GM08714 (cell line): ENCODE results near the gene DSCAML1.

Experiments used
- H3K4me3 ChIP-seq: fragments of 200-500 bp; sonication (Bioruptor generic); 2 replicates; pipeline ENCODE4 v1.5.1; 2014; ENCODE audit warnings: mild to moderate bottlenecking, low read length, inconsistent platforms
- ZNF274 ChIP-seq: IDR thresholded peaks from 2 replicates; pipeline ENCODE4 v1.6.1; 2012; ENCODE audit warnings: mild to moderate bottlenecking, low read depth, low read length

The DSCAML1 gene

GRCh38 chr11:117668321-117668751 lies 128.7 kb downstream of the DSCAML1 start:
- no peak for TF ChIP-seq ZNF274
- no peak overlapping the region for H3K4me3 ChIP-seq

- no peak overlapping the region for H3K4me3 ChIP-seq
- TF ChIP-seq ZNF274, result no peak
Measured at GRCh38 chr11:117664897-117665296, 132.1 kb downstream of the DSCAML1 start.

DNA sequence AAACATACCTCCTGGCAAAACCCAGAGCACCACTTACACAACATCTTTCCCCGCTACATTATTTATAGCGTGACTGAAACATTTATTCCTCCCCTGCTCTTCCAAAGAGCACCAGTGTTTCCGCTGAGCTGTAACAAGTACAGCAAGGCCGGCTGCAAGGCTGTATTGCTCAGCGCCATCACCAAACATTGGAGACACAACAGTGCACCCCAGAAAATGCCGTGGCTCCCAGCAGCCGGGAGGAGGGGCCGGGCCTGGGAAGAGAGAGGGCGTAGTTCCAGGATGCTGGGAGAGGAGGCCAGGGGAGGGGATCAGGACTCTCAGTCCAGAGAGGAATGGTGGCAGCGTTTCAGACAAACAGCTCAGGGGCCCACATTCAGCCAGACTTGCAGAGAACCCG lies 133.2 kb downstream of the DSCAML1 start:
- H3K4me3 ChIP-seq, result no peak overlapping the region
- TF ChIP-seq ZNF274, result no peak

GRCh38 chr11:117663414-117663813 lies 133.6 kb downstream of the DSCAML1 start:
- no peak overlapping the region for H3K4me3 ChIP-seq
- no peak for TF ChIP-seq ZNF274

DNA sequence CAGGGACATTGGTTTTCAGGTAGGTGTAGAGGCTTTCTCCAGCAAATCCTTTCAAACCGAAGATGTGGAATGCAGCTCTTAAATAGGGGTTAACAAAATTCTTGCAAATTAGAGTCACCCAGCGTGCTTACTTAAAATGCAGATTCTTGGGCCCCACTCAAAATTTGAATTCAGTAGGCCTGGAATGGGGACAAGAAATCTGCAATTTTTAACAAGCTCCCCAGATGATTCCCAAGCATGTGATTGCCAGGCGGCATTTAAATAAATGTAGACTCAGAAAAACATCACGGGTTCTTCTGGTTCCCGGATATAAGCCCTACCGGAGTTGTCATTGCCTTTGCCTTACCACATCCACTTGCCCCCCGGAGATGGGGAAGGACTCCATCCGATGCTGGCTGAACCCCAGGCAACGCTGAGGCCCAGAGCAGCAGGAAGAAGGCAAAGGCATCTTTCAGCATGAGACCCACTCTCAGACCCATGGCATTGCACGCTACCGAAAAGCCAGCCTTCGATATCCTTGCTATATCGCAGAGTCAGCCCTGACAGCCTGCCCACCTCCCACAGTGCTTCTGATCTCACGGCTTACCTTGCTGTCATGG lies 134.2 kb downstream of the DSCAML1 start:
- H3K4me3 ChIP-seq, result no peak overlapping the region
- TF ChIP-seq ZNF274, result no peak

GRCh38 chr11:117662255-117662654 lies 134.8 kb downstream of the DSCAML1 start:
- TF ChIP-seq ZNF274, result no peak

GRCh38 chr11:117658809-117659208 lies 138.2 kb downstream of the DSCAML1 start:
- TF ChIP-seq ZNF274, result no peak
- no peak overlapping the region for H3K4me3 ChIP-seq

More at GRCh38 chr11:117662255-117662654, 134.8 kb downstream of the DSCAML1 start:
- H3K4me3 ChIP-seq, result no peak overlapping the region

GRCh38 chr11:117657794-117658193 lies 139.2 kb downstream of the DSCAML1 start:
- no peak overlapping the region for H3K4me3 ChIP-seq
- TF ChIP-seq ZNF274, result no peak

- no peak overlapping the region for H3K4me3 ChIP-seq
- no peak for TF ChIP-seq ZNF274
Measured at GRCh38 chr11:117654281-117655255, 142.4 kb downstream of the DSCAML1 start.

GRCh38 chr11:117652521-117652920 lies 144.5 kb downstream of the DSCAML1 start:
- no peak overlapping the region for H3K4me3 ChIP-seq
- TF ChIP-seq ZNF274, result no peak

- H3K4me3 ChIP-seq, result no peak overlapping the region
- no peak for TF ChIP-seq ZNF274
Measured at GRCh38 chr11:117649296-117650055, 147.5 kb downstream of the DSCAML1 start.

DNA sequence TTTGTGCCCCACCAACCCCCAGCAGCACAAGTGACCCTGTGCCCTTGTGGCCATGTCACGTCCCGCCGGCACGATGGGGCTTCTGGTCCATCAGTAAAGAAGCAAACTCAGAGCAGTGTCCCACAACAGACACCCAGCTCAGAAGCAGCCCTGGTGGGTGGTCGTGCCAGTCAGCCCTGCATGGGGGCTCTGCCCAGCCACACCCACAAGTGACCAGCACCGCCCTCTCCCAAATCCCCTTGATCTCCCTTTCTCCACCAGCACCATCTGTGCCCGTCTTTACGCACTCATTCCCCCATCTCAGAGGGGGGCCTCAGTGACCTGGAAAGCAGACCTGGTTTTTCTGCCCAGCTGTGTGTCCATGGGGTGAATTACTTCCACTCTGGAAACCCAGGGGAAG lies 149.1 kb downstream of the DSCAML1 start:
- no peak overlapping the region for H3K4me3 ChIP-seq
- TF ChIP-seq ZNF274, result no peak

DNA sequence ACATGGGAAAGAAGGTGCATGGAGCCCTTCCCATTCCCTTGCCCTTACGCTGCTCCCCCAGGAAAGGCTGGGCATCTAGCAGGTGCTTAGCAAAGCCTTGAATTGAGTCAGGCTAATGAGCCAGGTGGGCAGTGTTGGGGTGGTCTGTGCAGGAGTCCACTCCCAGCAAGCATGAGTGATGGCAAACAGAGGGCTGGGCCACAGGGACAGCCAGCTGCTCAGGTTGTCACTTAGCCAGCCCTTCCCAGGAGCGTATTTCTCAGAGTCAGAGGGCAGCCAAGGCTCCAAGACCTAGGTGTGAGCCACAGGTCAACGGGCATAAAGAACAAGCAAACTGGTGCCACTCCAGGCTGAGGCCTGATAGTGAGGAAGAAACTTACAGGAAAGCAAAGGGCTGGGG lies 149.8 kb downstream of the DSCAML1 start:
- no peak overlapping the region for H3K4me3 ChIP-seq
- TF ChIP-seq ZNF274, result no peak

- no peak overlapping the region for H3K4me3 ChIP-seq
- TF ChIP-seq ZNF274, result no peak
Measured at GRCh38 chr11:117646411-117646810, 150.6 kb downstream of the DSCAML1 start.

DNA sequence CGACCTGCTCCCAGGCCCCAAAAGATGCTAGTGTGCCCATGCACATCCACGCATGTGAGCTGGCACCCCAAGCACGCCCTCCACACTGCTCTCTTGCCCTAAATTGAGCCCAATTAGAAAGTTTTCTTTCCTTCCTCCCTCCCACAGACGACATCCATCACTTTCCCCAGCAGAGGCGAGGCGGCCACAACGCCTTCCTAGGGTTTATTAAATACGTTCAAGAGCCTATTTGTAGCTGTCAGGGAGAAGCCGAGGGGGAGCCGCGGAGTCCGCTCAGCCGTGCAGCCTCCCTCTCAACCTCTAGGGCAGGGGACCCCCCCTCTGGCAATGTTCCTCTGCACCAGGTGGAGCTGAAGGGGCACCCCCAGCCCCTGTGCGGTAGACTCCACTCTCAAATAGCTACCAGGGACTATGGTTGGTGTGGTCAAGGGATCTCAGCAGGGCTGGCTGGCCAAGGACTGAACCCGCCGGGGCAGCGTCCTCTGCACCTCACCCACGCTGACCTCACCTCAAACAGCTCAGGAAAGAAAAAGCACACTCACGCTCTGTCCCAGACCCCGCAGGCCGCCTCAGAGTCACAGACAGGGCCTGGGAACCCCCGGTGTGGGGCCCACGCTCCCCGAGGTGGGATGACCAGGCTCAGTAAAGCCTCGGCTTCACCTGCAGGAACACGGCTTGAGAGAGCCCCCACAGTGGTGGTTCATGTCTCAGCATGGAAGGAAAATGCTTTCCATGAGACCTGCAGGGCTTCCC lies 152.4 kb downstream of the DSCAML1 start:
- TF ChIP-seq ZNF274, result no peak
- no peak overlapping the region for H3K4me3 ChIP-seq
